Transverse colon (tissue), 3 donors: ENCODE results near the gene DDX1.

Experiments used
- POLR2A ChIP-seq: fragments of 450-650 bp; IDR thresholded peaks from one replicate; pipeline ENCODE4 v1.6.1; 2016; ENCODE audit warnings: antibody characterized with exemption, mild to moderate bottlenecking, moderate library complexity
- TF ChIP-seq, protein P1 (sequence below), 5 experiments: fragments of 200-600 bp in 3 of 5; fragments of 450-650 bp in 2 of 5; sonication (generic) in 3 of 5; IDR thresholded peaks; 1 replicate in 2 of 5; 2 replicates in 3 of 5; pipeline ENCODE4 v1.5.1; 2016 to 2017; ENCODE audit warnings: antibody characterized with exemption in 5 of 5, inconsistent platforms in 3 of 5, mild to moderate bottlenecking in 2 of 5, moderate library complexity in 1 of 5

- no peak for TF ChIP-seq POLR2A
- TF ChIP-seq, protein P1, sequence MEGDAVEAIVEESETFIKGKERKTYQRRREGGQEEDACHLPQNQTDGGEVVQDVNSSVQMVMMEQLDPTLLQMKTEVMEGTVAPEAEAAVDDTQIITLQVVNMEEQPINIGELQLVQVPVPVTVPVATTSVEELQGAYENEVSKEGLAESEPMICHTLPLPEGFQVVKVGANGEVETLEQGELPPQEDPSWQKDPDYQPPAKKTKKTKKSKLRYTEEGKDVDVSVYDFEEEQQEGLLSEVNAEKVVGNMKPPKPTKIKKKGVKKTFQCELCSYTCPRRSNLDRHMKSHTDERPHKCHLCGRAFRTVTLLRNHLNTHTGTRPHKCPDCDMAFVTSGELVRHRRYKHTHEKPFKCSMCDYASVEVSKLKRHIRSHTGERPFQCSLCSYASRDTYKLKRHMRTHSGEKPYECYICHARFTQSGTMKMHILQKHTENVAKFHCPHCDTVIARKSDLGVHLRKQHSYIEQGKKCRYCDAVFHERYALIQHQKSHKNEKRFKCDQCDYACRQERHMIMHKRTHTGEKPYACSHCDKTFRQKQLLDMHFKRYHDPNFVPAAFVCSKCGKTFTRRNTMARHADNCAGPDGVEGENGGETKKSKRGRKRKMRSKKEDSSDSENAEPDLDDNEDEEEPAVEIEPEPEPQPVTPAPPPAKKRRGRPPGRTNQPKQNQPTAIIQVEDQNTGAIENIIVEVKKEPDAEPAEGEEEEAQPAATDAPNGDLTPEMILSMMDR (IDR thresholded peaks at IDR 0.05): no peak
Observed at GRCh38 chr2:15606481-15607441, 15.1 kb downstream of the DDX1 start.
